ENCODE measurements around the gene COA3.

GRCh38 chr17:42761638-42762037, 36.9 kb downstream of the COA3 start:
- TF ChIP-seq CTCF (IDR thresholded peaks at IDR 0.05) (no peak), POLR2A (IDR thresholded peaks at IDR 0.05) (no peak)

Data from body of pancreas (tissue), 4 donors.